ENCODE data around the gene TNFRSF8. TPM values are rescaled to one million over a fixed set of nuclear protein-coding genes. Genes with fewer than 3 reads are reported as not detected.

TNFRSF8 gene
- total and polyA plus RNA-seq, 2 donors = 0.94 to 3.3 TPM

- Histone ChIP-seq H3K27ac (ENCODE audit: low read depth in 1 of 2, low read length in 1 of 2) (no peak overlapping the region), H3K4me1 (ENCODE audit: control insufficient read depth in 2 of 2, insufficient read depth in 2 of 2, low read length in 2 of 2) (no peaks in the 10 kb centered on the region), H3K27me3 (ENCODE audit: control insufficient read depth in 2 of 2, insufficient read depth in 1 of 2, low read length in 1 of 2) (no peaks in the 10 kb centered on the region), H3K4me3 (ENCODE audit: low read length in 2 of 2) (no peak overlapping the region), H3K9me3 (ENCODE audit: control insufficient read depth in 2 of 2, insufficient read depth in 1 of 2, low read length in 1 of 2) (peaks cover 0 to 1% of the 10 kb centered on the region in 2 donors), H3K36me3 (ENCODE audit: control insufficient read depth in 2 of 2, insufficient read depth in 2 of 2, low read length in 1 of 2) (no peaks in the 10 kb centered on the region)
- 97% methylated on average over 6 of the region's 6 CpGs for WGBS
- DNase-seq (ENCODE audit: low read depth in 6 of 9, low spot score in 9 of 9) = no peak
Measured at GRCh38 chr1:12114340-12114683, 51.2 kb downstream of the TNFRSF8 start.

GRCh38 chr1:12114916-12115315 lies 51.8 kb downstream of the TNFRSF8 start:
- peaks cover 0 to 1% of the 10 kb centered on the region in 2 donors for H3K9me3 ChIP-seq (ENCODE audit: control insufficient read depth in 2 of 2, insufficient read depth in 1 of 2, low read length in 1 of 2)
- H3K27ac ChIP-seq (ENCODE audit: low read depth in 1 of 2, low read length in 1 of 2) = no peak overlapping the region
- no peak overlapping the region for H3K4me3 ChIP-seq (ENCODE audit: low read length in 2 of 2)
- 96% methylated on average over 9 of the region's 9 CpGs for WGBS
- no peaks in the 10 kb centered on the region for H3K27me3 ChIP-seq (ENCODE audit: control insufficient read depth in 2 of 2, insufficient read depth in 1 of 2, low read length in 1 of 2)
- no peaks in the 10 kb centered on the region for H3K36me3 ChIP-seq (ENCODE audit: control insufficient read depth in 2 of 2, insufficient read depth in 2 of 2, low read length in 1 of 2)
- H3K4me1 ChIP-seq (ENCODE audit: control insufficient read depth in 2 of 2, insufficient read depth in 2 of 2, low read length in 2 of 2) = no peaks in the 10 kb centered on the region
- DNase-seq (ENCODE audit: low read depth in 6 of 9, low spot score in 9 of 9) = no peak

GRCh38 chr1:12121212-12122003 lies 58.3 kb downstream of the TNFRSF8 start:
- no peak overlapping the region for H3K4me3 ChIP-seq (ENCODE audit: low read length in 2 of 2)
- peaks cover 0 to 8% of the 10 kb centered on the region in 2 donors for H3K27me3 ChIP-seq (ENCODE audit: control insufficient read depth in 2 of 2, insufficient read depth in 1 of 2, low read length in 1 of 2)
- H3K27ac ChIP-seq (ENCODE audit: low read depth in 1 of 2, low read length in 1 of 2) = no peak overlapping the region
- no peaks in the 10 kb centered on the region for H3K36me3 ChIP-seq (ENCODE audit: control insufficient read depth in 2 of 2, insufficient read depth in 2 of 2, low read length in 1 of 2)
- H3K4me1 ChIP-seq (ENCODE audit: control insufficient read depth in 2 of 2, insufficient read depth in 2 of 2, low read length in 2 of 2) = peaks cover 0 to 24% of the 10 kb centered on the region in 2 donors
- 77% methylated on average over 12 of the region's 12 CpGs for WGBS
- DNase-seq (ENCODE audit: low read depth in 6 of 9, low spot score in 9 of 9) = peak in 1 of 9 donors; percentile 43
- no peaks in the 10 kb centered on the region for H3K9me3 ChIP-seq (ENCODE audit: control insufficient read depth in 2 of 2, insufficient read depth in 1 of 2, low read length in 1 of 2)

- no peak overlapping the region for H3K4me3 ChIP-seq (ENCODE audit: low read length in 2 of 2)
- no peak for DNase-seq (ENCODE audit: low read depth in 6 of 9, low spot score in 9 of 9)
- no peaks in the 10 kb centered on the region for H3K36me3 ChIP-seq (ENCODE audit: control insufficient read depth in 2 of 2, insufficient read depth in 2 of 2, low read length in 1 of 2)
- WGBS = 88% methylated on average over 8 of the region's 8 CpGs
- no peaks in the 10 kb centered on the region for H3K9me3 ChIP-seq (ENCODE audit: control insufficient read depth in 2 of 2, insufficient read depth in 1 of 2, low read length in 1 of 2)
- H3K27me3 ChIP-seq (ENCODE audit: control insufficient read depth in 2 of 2, insufficient read depth in 1 of 2, low read length in 1 of 2) = peaks cover 0 to 8% of the 10 kb centered on the region in 2 donors
- H3K27ac ChIP-seq (ENCODE audit: low read depth in 1 of 2, low read length in 1 of 2) = no peak overlapping the region
- H3K4me1 ChIP-seq (ENCODE audit: control insufficient read depth in 2 of 2, insufficient read depth in 2 of 2, low read length in 2 of 2) = peaks cover 0 to 29% of the 10 kb centered on the region in 2 donors
Measured at GRCh38 chr1:12123172-12123571, 60.1 kb downstream of the TNFRSF8 start.

- Histone ChIP-seq H3K4me1 (ENCODE audit: control insufficient read depth in 2 of 2, insufficient read depth in 2 of 2, low read length in 2 of 2) (peaks cover 0 to 29% of the 10 kb centered on the region in 2 donors), H3K4me3 (ENCODE audit: low read length in 2 of 2) (no peak overlapping the region), H3K27ac (ENCODE audit: low read depth in 1 of 2, low read length in 1 of 2) (no peak overlapping the region), H3K36me3 (ENCODE audit: control insufficient read depth in 2 of 2, insufficient read depth in 2 of 2, low read length in 1 of 2) (no peaks in the 10 kb centered on the region), H3K9me3 (ENCODE audit: control insufficient read depth in 2 of 2, insufficient read depth in 1 of 2, low read length in 1 of 2) (no peaks in the 10 kb centered on the region), H3K27me3 (ENCODE audit: control insufficient read depth in 2 of 2, insufficient read depth in 1 of 2, low read length in 1 of 2) (peaks cover 0 to 8% of the 10 kb centered on the region in 2 donors)
- peak; percentile 30 to 80 (median 59) for DNase-seq (ENCODE audit: low read depth in 6 of 9, low spot score in 9 of 9)
- 55% methylated on average over 19 of the region's 19 CpGs for WGBS
Measured at GRCh38 chr1:12124693-12125421, 61.8 kb downstream of the TNFRSF8 start.

GRCh38 chr1:12125422-12126355 lies 62.6 kb downstream of the TNFRSF8 start:
- Histone ChIP-seq H3K36me3 (ENCODE audit: control insufficient read depth in 2 of 2, insufficient read depth in 2 of 2, low read length in 1 of 2) (no peaks in the 10 kb centered on the region), H3K9me3 (ENCODE audit: control insufficient read depth in 2 of 2, insufficient read depth in 1 of 2, low read length in 1 of 2) (no peaks in the 10 kb centered on the region), H3K4me1 (ENCODE audit: control insufficient read depth in 2 of 2, insufficient read depth in 2 of 2, low read length in 2 of 2) (peaks cover 0 to 28% of the 10 kb centered on the region in 2 donors), H3K27me3 (ENCODE audit: control insufficient read depth in 2 of 2, insufficient read depth in 1 of 2, low read length in 1 of 2) (peaks cover 0 to 8% of the 10 kb centered on the region in 2 donors), H3K4me3 (ENCODE audit: low read length in 2 of 2) (no peak overlapping the region), H3K27ac (ENCODE audit: low read depth in 1 of 2, low read length in 1 of 2) (no peak overlapping the region)
- no peak for DNase-seq (ENCODE audit: low read depth in 6 of 9, low spot score in 9 of 9)
- 79% methylated on average over 24 of the region's 24 CpGs for WGBS

GRCh38 chr1:12126781-12127180 lies 63.7 kb downstream of the TNFRSF8 start:
- H3K27me3 ChIP-seq (ENCODE audit: control insufficient read depth in 2 of 2, insufficient read depth in 1 of 2, low read length in 1 of 2) = peaks cover 0 to 8% of the 10 kb centered on the region in 2 donors
- H3K9me3 ChIP-seq (ENCODE audit: control insufficient read depth in 2 of 2, insufficient read depth in 1 of 2, low read length in 1 of 2) = no peaks in the 10 kb centered on the region
- H3K4me3 ChIP-seq (ENCODE audit: low read length in 2 of 2) = no peak overlapping the region
- peaks cover 0 to 18% of the 10 kb centered on the region in 2 donors for H3K4me1 ChIP-seq (ENCODE audit: control insufficient read depth in 2 of 2, insufficient read depth in 2 of 2, low read length in 2 of 2)
- no peak overlapping the region for H3K27ac ChIP-seq (ENCODE audit: low read depth in 1 of 2, low read length in 1 of 2)
- H3K36me3 ChIP-seq (ENCODE audit: control insufficient read depth in 2 of 2, insufficient read depth in 2 of 2, low read length in 1 of 2) = no peaks in the 10 kb centered on the region
- WGBS = 91% methylated on average over 9 of the region's 9 CpGs
- DNase-seq (ENCODE audit: low read depth in 6 of 9, low spot score in 9 of 9) = no peak

- no peak overlapping the region for H3K4me3 ChIP-seq (ENCODE audit: low read length in 2 of 2)
- H3K9me3 ChIP-seq (ENCODE audit: control insufficient read depth in 2 of 2, insufficient read depth in 1 of 2, low read length in 1 of 2) = no peaks in the 10 kb centered on the region
- H3K27me3 ChIP-seq (ENCODE audit: control insufficient read depth in 2 of 2, insufficient read depth in 1 of 2, low read length in 1 of 2) = peaks cover 0 to 8% of the 10 kb centered on the region in 2 donors
- H3K36me3 ChIP-seq (ENCODE audit: control insufficient read depth in 2 of 2, insufficient read depth in 2 of 2, low read length in 1 of 2) = no peaks in the 10 kb centered on the region
- peak overlapping the region in 1 of 2 donors; percentile 42 for H3K27ac ChIP-seq (ENCODE audit: low read depth in 1 of 2, low read length in 1 of 2)
- WGBS = 94% methylated on average over 10 of the region's 10 CpGs
- peak in 1 of 9 donors; percentile 36 for DNase-seq (ENCODE audit: low read depth in 6 of 9, low spot score in 9 of 9)
- H3K4me1 ChIP-seq (ENCODE audit: control insufficient read depth in 2 of 2, insufficient read depth in 2 of 2, low read length in 2 of 2) = peaks cover 0 to 21% of the 10 kb centered on the region in 2 donors
Measured at GRCh38 chr1:12127206-12127810, 64.2 kb downstream of the TNFRSF8 start.

Data from thymus (tissue), 11 donors.